Fibroblast of lung (primary cell): ENCODE results near the gene TRMT11.
"Not testable (repeated sequence)": the region's sequence is repeated elsewhere in the genome, so short reads cannot be mapped to it uniquely, and the experiment has no call there.

Experiments used
- CTCF ChIP-seq, 2 donors: IDR thresholded peaks in 1 of 2; conservative IDR thresholded peaks in 1 of 2; 1 replicate in 1 of 2; 2 replicates in 1 of 2; pipeline ENCODE4 v1.5.1; 2011 to 2012; ENCODE audit warnings: low read length in 2 of 2, control low read depth in 1 of 2, inconsistent platforms in 1 of 2, low read depth in 1 of 2, mild to moderate bottlenecking in 1 of 2
- EZH2 ChIP-seq: IDR thresholded peaks from 2 replicates; pipeline ENCODE4 v1.5.1; 2012; ENCODE audit warnings: low read length, control low read depth, mild to moderate bottlenecking; ENCODE audit errors: missing control alignments

- TF ChIP-seq CTCF (conservative IDR thresholded peaks at IDR 0.05 in 1 of 2, IDR thresholded peaks at IDR 0.05 in 1 of 2; ENCODE audit: low read depth in 1 of 2, low read length in 2 of 2); EZH2: not testable (repeated sequence)
Observed at GRCh38 chr6:126058085-126058484, 71.7 kb downstream of the TRMT11 start.
